Aorta (tissue), 5 donors: ENCODE results near the gene FGD4. TPM values are rescaled to one million over a fixed set of nuclear protein-coding genes. Genes with fewer than 3 reads are reported as not detected.

Experiments
- ATAC-seq: fragments of 200-7000 bp; cut with Tn5 transposase; one replicate; pipeline ENCODE4 v1.9.1; 2022; ENCODE audit warnings: moderate library complexity; ENCODE audit not compliant: low FRiP score
- DNase-seq, 2 donors: peaks; one replicate each; pipeline ENCODE4 v3.0.0-alpha.2; 2020
- H3K27ac ChIP-seq, 2 donors: one replicate each; pipeline ENCODE4 v1.5.1; 2013; ENCODE audit warnings: low read length in 2 of 2, mild to moderate bottlenecking in 2 of 2, moderate library complexity in 2 of 2, control low read depth in 1 of 2, inconsistent platforms in 1 of 2, low read depth in 1 of 2
- H3K27me3 ChIP-seq, 2 donors: one replicate each; pipeline ENCODE4 v1.6.1; 2013; ENCODE audit warnings: control low read depth in 1 of 2, low read length in 1 of 2, mild to moderate bottlenecking in 1 of 2, moderate library complexity in 1 of 2; ENCODE audit not compliant: insufficient read depth in 2 of 2, control insufficient read depth in 1 of 2
- H3K36me3 ChIP-seq, 2 donors: one replicate each; pipeline ENCODE4 v1.6.1; 2013; ENCODE audit warnings: control low read depth in 1 of 2, low read length in 1 of 2, mild to moderate bottlenecking in 1 of 2; ENCODE audit not compliant: insufficient read depth in 2 of 2, control insufficient read depth in 1 of 2
- H3K4me1 ChIP-seq, 2 donors: one replicate each; pipeline ENCODE4 v1.6.1; 2013; ENCODE audit warnings: low read length in 2 of 2, control low read depth in 1 of 2, mild to moderate bottlenecking in 1 of 2, moderate library complexity in 1 of 2; ENCODE audit not compliant: insufficient read depth in 2 of 2, control insufficient read depth in 1 of 2
- H3K4me3 ChIP-seq, 2 donors: one replicate each; pipeline ENCODE4 v1.5.1; 2013; ENCODE audit warnings: low read length in 2 of 2, control low read depth in 1 of 2, mild to moderate bottlenecking in 1 of 2
- H3K9me3 ChIP-seq: one replicate; pipeline ENCODE4 v1.6.1; 2013; ENCODE audit warnings: mild to moderate bottlenecking, low read length; ENCODE audit not compliant: control insufficient read depth
- WGBS, 2 donors: extraction: QIAGEN DNeasy Blood & Tissue Kit; methylation state at CpG; one replicate each; pipeline ENCODE4 v1.1.7; 2013; 5-methylcytosine and 5-hydroxymethylcytosine counted together
- intact Hi-C, 2 donors: fragments of 100-400 bp; cut with DNase I; formaldehyde crosslinking; loops; one replicate each; pipeline versions ENCODE4 v1.14.2 to v1.15.0; 2022
- polyA plus RNA-seq, 2 donors: library from polyadenylated mRNA; stranded (reverse); fragments of 200-250 nt; gene quantifications; one replicate each; pipeline ENCODE4 v1.2.3, GENCODE V29; 2013
- total RNA-seq, 2 donors: library from RNA; stranded (reverse); fragmentation: NEBNext Ultra II Directional; extraction: Animal tissue kit (Norgen Biotek cat#: 25700); gene quantifications; one replicate each; pipeline ENCODE4 v1.2.1, GENCODE V29; 2021
- donor health status: healthy with polysubstance abuse.
- donor health status: Bipolar disorder and iron deficiency.
- donor health status: DM: no; HTN: no; CAD: no.
- donor health status: DM: no; HTN: no; CAD: no.
- donor health status: DM: yes; HTN: yes; CAD: no.

Gene FGD4
- total and polyA plus RNA-seq, 4 donors: 5.5 to 46.9 (median 24.0) TPM

DNA sequence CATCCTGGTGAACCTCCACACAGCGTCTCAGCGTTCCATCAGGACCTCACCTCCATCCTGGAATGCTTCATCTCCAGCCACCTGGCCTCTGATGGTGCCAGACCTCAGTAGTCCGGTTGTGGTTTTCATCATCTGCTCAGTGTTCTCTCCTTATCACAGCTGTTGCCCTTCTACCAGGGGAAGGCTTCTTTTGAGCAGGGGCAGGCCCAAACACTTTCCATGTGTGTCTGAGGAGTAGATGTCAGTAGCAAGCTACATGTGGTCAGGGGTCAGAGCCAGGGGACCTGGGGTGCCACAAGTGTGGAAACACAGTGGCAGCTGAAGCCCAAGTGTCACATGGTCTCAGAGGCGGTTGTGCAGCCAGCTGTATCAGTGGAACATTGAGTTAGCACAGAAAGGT, 30.2 kb upstream of the FGD4 start:
- 45 to 62% methylated on average over 4 of the region's 4 CpGs for WGBS, 2 donors
- Histone ChIP-seq H3K27me3 (no peaks in the 10 kb centered on the region), H3K9me3 (no peaks in the 10 kb centered on the region), H3K4me3 (no peak overlapping the region), H3K4me1 (no peaks in the 10 kb centered on the region), H3K27ac (no peak overlapping the region), H3K36me3 (no peaks in the 10 kb centered on the region)
- ATAC-seq (no peak), DNase-seq (no peak)
- intact Hi-C loops: loop anchor here (5.0 to 10.0 kb wide), 2 partner anchors 288 to 306 kb away; partner anchors contain the start of gene DNM1L (in 1 of the 2)

DNA sequence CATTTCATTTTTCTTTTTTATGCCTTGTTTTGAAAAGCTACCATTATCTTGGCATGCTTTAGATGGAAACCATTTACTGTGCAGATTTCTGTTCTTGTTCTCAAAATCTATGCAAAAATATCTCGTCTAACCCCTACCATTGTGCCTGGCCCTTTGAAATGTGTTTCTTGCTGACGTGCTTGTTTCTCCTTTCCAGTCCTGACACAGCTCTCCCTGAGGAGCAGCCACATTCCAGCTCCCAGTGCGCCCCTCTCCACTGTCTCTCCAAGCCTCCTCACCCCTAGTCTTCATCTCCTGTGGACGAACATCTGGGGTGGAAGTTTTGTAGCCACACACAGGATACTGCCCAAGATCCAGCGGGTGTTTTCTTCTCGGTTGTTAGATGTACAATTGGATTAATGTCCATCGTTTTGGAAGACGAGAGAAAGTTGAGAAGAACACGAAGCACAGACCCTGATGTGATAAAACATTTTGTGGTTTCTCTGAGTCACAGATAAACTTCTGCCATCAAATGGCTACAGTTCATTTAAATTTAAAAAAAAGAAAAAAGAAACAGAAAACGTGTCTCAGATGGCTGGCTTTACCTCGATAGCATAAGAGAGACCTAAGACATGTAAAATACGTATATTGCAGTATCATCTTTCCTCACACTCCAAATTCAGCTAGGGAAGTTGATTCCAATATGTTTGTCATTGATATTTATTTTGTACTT, 21.9 kb upstream of the FGD4 start:
- WGBS, 2 donors: 58 to 67% methylated on average over 12 of the region's 12 CpGs
- DNase-seq (no peak), ATAC-seq (no peak)
- H3K4me1 ChIP-seq: no peaks in the 10 kb centered on the region
- H3K9me3 ChIP-seq: no peaks in the 10 kb centered on the region
- no peak overlapping the region for H3K4me3 ChIP-seq
- no peaks in the 10 kb centered on the region for H3K27me3 ChIP-seq
- intact Hi-C loops: no loop called here
- H3K27ac ChIP-seq: no peak overlapping the region
- no peaks in the 10 kb centered on the region for H3K36me3 ChIP-seq

DNA sequence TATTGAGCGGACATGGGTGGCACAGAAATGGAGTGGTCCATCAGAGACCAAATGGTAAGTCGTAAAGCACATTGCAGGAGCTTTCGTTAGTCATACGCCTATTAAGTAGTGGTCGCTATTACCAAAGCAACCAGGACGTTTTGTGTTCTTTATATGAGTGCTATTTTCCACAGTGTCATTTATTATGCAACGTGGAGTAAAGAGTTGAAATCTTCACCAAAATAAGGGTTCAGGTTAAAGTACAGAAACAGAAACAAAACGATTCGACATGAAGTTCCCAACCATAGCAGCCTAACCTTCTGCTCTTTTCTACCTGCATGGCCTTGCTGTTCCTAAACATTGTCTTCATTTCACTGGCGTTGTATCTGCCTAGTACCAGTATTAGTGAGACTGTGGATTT, 20.1 kb upstream of the FGD4 start:
- H3K27ac ChIP-seq: no peak overlapping the region
- H3K4me3 ChIP-seq: no peak overlapping the region
- H3K9me3 ChIP-seq: no peaks in the 10 kb centered on the region
- no peaks in the 10 kb centered on the region for H3K27me3 ChIP-seq
- H3K36me3 ChIP-seq: no peaks in the 10 kb centered on the region
- intact Hi-C loops: no loop called here
- H3K4me1 ChIP-seq: no peaks in the 10 kb centered on the region
- WGBS, 2 donors: 84 to 88% methylated on average over 10 of the region's 10 CpGs
- ATAC-seq (no peak), DNase-seq (no peak)

DNA sequence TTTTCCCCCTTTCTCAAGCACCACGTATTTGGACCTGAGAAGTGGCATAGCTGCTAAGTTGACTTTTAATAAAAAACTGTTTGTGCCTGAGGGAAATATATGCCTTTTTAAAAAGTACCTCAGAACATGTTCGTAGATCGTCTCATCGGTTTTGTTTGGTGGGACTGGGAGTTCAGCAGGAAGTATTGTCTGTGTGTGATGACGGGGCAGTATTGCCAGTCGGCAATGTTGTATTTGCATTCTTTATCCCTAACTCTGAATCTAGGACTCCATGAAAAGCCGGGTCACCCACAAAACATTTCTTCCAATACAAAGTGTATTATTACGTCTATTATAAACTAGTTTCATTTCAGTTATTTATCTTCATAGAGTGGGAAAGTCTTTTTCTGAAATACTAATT, 19.7 kb upstream of the FGD4 start:
- Histone ChIP-seq H3K36me3 (no peaks in the 10 kb centered on the region), H3K4me1 (no peaks in the 10 kb centered on the region), H3K4me3 (no peak overlapping the region), H3K27me3 (no peaks in the 10 kb centered on the region), H3K27ac (no peak overlapping the region), H3K9me3 (no peaks in the 10 kb centered on the region)
- ATAC-seq (no peak), DNase-seq (no peak)
- 76 to 79% methylated on average over 8 of the region's 8 CpGs for WGBS, 2 donors
- intact Hi-C loops: no loop called here

DNA sequence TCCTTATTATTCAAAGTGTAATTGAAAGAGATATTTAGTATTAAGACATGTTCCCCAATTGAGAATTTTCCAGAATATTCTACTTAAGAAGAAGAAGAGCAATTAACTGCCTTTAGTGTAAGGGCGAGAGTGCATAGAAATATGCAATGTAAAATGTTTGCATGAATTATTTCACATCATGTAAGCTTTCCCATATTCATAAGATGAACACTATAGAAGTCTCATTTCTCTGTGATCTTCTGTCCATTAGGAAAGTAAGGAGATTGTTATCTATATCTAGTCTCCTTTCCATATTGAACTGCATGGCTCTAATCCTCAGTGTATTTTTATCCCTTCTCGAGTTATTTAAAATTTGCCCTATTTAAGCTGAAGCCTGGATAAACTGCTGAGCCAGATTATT, 17.1 kb upstream of the FGD4 start:
- Histone ChIP-seq H3K27me3 (no peaks in the 10 kb centered on the region), H3K27ac (no peak overlapping the region), H3K9me3 (no peaks in the 10 kb centered on the region), H3K4me1 (no peaks in the 10 kb centered on the region), H3K4me3 (no peak overlapping the region), H3K36me3 (no peaks in the 10 kb centered on the region)
- 79 to 80% methylated on average over 2 of the region's 2 CpGs for WGBS, 2 donors
- DNase-seq (no peak), ATAC-seq (no peak)
- intact Hi-C loops: no loop called here

DNA sequence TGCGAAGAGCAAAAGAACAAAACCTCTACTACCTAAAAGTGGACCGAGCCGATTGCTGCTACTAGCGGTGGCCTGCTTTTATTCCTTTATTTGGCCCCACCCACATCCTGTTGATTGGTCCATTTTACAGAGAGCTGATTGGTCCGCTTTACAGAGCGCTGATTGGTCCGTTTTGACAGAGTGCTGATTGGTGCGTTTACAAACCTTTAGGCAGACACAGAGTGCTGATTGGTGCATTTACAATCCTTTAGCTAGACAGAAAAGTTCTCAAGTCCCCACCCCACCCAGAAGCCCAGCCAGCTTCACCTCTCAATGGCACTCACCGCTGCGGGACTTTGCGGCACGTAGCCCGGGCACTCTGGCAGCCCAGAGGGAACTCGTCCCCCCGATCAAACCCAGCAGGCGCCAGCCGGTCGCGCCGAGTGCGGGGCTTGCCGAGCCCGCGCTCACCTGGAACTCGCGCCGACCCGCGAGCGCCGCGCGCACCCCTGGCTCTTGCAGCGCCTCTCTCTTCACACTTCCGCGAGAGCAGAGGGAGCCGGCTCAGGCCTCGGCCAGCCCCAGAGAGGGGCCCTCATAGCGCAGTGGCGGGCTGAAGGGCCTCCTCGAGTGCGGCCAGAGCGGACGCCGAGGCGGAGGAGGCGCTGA, 8.7 kb upstream of the FGD4 start:
- H3K27ac ChIP-seq: no peak overlapping the region
- peak in 1 of 2 donors; percentile 75 for DNase-seq
- 22 to 32% methylated on average over 47 of the region's 47 CpGs for WGBS, 2 donors
- peak overlapping the region; percentile 12 to 49 for H3K4me3 ChIP-seq
- H3K27me3 ChIP-seq: no peaks in the 10 kb centered on the region
- no peaks in the 10 kb centered on the region for H3K4me1 ChIP-seq
- ATAC-seq: no peak
- H3K36me3 ChIP-seq: no peaks in the 10 kb centered on the region
- intact Hi-C loops: no loop called here
- no peaks in the 10 kb centered on the region for H3K9me3 ChIP-seq

DNA sequence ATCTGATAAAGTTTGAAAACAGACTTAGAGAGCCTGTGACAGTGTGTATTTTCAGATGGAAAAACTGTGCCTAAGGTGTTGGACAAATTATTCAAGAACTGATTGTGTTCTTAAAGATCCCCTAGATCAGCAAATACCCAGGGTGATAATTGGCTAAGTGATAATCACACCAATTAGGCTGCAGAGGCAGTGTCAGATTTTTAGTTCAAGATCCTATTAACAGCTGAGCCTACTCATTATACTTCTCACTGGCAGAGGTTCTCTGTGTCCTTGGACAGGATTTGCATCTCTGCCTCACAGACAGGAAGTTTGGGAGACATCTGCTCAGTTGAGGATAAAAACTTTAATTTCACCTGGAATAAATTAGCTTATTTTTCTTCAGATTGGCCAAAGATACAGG, 4.3 kb upstream of the FGD4 start:
- DNase-seq: no peak
- intact Hi-C loops: no loop called here
- ATAC-seq: no peak
- Histone ChIP-seq H3K36me3 (no peaks in the 10 kb centered on the region), H3K4me3 (no peak overlapping the region), H3K27me3 (no peaks in the 10 kb centered on the region), H3K27ac (no peak overlapping the region), H3K4me1 (no peaks in the 10 kb centered on the region), H3K9me3 (no peaks in the 10 kb centered on the region)

DNA sequence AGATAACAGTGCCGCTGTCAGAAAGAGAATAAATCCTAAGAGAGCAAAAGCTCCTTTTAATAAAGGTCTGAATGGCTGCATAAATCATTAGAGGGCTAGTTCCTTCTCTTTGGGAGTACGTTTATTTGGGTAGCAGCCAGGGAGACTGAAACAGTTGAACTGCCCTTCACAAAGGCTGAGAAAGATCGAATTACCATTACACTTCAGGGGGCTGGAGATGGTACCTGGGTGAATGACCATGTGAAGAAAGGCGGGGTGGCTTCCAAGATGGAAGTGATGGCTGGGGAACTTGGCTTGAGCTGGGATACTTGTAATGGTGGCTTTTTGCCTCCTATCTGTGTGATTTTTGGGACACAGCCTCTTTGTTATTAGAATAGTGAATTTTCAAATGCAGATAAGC, 1.7 kb upstream of the FGD4 start:
- Histone ChIP-seq H3K4me3 (no peak overlapping the region), H3K27ac (no peak overlapping the region), H3K4me1 (no peaks in the 10 kb centered on the region), H3K27me3 (no peaks in the 10 kb centered on the region), H3K9me3 (no peaks in the 10 kb centered on the region), H3K36me3 (no peaks in the 10 kb centered on the region)
- DNase-seq (no peak), ATAC-seq (no peak)
- intact Hi-C loops: no loop called here
- WGBS, 2 donors: 39 to 44% methylated on average over 4 of the region's 4 CpGs

DNA sequence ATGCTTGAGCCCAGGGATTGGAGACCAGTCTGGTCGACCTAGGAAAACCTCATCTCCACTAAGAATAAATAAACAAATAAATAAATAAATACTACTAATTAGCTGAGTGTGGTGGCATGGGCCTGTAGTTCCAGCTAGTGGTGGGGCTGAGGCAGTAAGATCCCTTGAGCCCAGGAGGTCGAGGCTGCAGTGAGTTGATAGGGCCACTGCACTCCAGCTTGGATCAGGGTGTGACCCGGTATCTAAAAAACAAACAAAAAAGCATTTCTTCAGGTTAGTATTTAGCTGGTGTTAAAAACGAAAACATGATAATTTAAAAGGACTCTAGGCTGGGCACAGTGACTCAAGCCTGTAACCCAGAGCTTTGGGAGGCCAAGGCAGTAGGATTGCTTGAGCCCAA, 1.2 kb upstream of the FGD4 start:
- intact Hi-C loops: no loop called here
- Histone ChIP-seq H3K36me3 (no peaks in the 10 kb centered on the region), H3K4me3 (no peak overlapping the region), H3K27ac (no peak overlapping the region), H3K27me3 (no peaks in the 10 kb centered on the region), H3K9me3 (no peaks in the 10 kb centered on the region), H3K4me1 (no peaks in the 10 kb centered on the region)
- no peak for ATAC-seq
- DNase-seq: peak in 1 of 2 donors; percentile 23
- 88 to 92% methylated on average over 4 of the region's 4 CpGs for WGBS, 2 donors
